Measurements from ENCODE around the gene PPCDC. TPM values are rescaled to one million over a fixed set of nuclear protein-coding genes. Genes with fewer than 3 reads are reported as not detected.

The PPCDC gene
- total and polyA plus RNA-seq, 2 of the 4 experiments (the other 2 are of a cell fraction) = 13.3 to 16.3 TPM

GRCh38 chr15:75063338-75063737 is 39.9 kb downstream of the PPCDC start:
- H3K4me1 ChIP-seq (ENCODE audit: control insufficient read depth, insufficient read depth, low read length) = no peaks in the 10 kb centered on the region; the same call in 1 of the 2 replicates

More at GRCh38 chr15:75063338-75063737, 39.9 kb downstream of the PPCDC start:
- H2BK5ac ChIP-seq (ENCODE audit: low read depth, low read length, poor library complexity, severe bottlenecking) = no peak overlapping the region
- no peak overlapping the region for H3K4me3 ChIP-seq (ENCODE audit: insufficient read depth, low read depth, low read length)
- H3K23ac ChIP-seq (ENCODE audit: low read depth, low read length) = no peak overlapping the region
- H3K18ac ChIP-seq (ENCODE audit: low read depth, low read length) = no peak overlapping the region
- H3K9ac ChIP-seq (ENCODE audit: low read depth, low read length) = no peak overlapping the region
- H3K4ac ChIP-seq (ENCODE audit: low read depth, low read length) = no peak overlapping the region
- H3K56ac ChIP-seq (ENCODE audit: extremely low read depth, insufficient read depth, low read length) = no peak overlapping the region
- no peak overlapping the region for H2BK15ac ChIP-seq (ENCODE audit: low read depth, low read length)
- intact Hi-C loops (cut with micrococcal nuclease) = no loop called here
- no peak for TF ChIP-seq ELK1 (IDR thresholded peaks at IDR 0.05; ENCODE audit: borderline replicate concordance, low read depth, low read length)
- DNase-seq (peak; percentile 74), ATAC-seq (ENCODE audit: low read depth) (peak; percentile 42)
- dilution Hi-C loops (cut with HindIII; ENCODE audit: low sequenced_read_pairs, unreplicated experiment) = no loop called here
- H4K20me1 ChIP-seq (ENCODE audit: insufficient read depth, low read length) = no peaks in the 10 kb centered on the region
- H3K27ac ChIP-seq (ENCODE audit: insufficient read depth, low read length) = no peak overlapping the region
- no peak overlapping the region for H2AK9ac ChIP-seq (replicated peaks; ENCODE audit: low read depth, low read length, poor library complexity)
- H4K5ac ChIP-seq (ENCODE audit: low read depth, low read length) = no peak overlapping the region
- H2AK5ac ChIP-seq (ENCODE audit: low read depth, low read length) = no peak overlapping the region
- no peaks in the 10 kb centered on the region for H3K36me3 ChIP-seq (ENCODE audit: control insufficient read depth, insufficient read depth, low read length)
- in situ Hi-C loops (cut with MboI; ENCODE audit: low sequenced_read_pairs) = no loop called here
- ChIA-PET CTCF (no interaction called here), POLR2A (ENCODE audit: unreplicated experiment) (no interaction called here)
- H3K4me2 ChIP-seq (ENCODE audit: low read depth, low read length) = no peak overlapping the region
- WGBS, 2 experiments (ENCODE audit: extremely low coverage in 2 of 2, insufficient read length in 1 of 2) = 86% methylated on average over 1 of the region's 4 CpGs; no CpG with 5 or more reads in 1 of the 2 experiments
- no peak overlapping the region for H2AFZ ChIP-seq (replicated peaks; ENCODE audit: low read length, poor library complexity)
- H4K91ac ChIP-seq (ENCODE audit: insufficient read depth, low read depth, low read length) = no peak overlapping the region
- H2BK120ac ChIP-seq (ENCODE audit: low read depth, low read length) = no peak overlapping the region
- H2BK20ac ChIP-seq (ENCODE audit: low read depth, low read length) = no peak overlapping the region
- H3K9me3 ChIP-seq (ENCODE audit: control insufficient read depth, insufficient read depth, low read length) = 0 out of 2 replicates have a peak, but pooled peaks cover 2% of the 10 kb centered on the region
- no peak overlapping the region for H3K14ac ChIP-seq (replicated peaks; ENCODE audit: low read depth, low read length)
- H3K9me1 ChIP-seq (ENCODE audit: insufficient read depth, low read length) = no peaks in the 10 kb centered on the region
- no peak overlapping the region for H4K8ac ChIP-seq (ENCODE audit: low read depth in 2 of 2, low read length in 2 of 2)
- no peaks in the 10 kb centered on the region; a peak in 1 of 4 replicates for H3K79me1 ChIP-seq (ENCODE audit: low read depth in 1 of 2, low read length in 2 of 2)
- no peaks in the 10 kb centered on the region for H3K27me3 ChIP-seq (ENCODE audit: control insufficient read depth, insufficient read depth, low read length)
- no TSS peak for BruUV-seq (replicated peaks)
